HFFc6 (cell line): ENCODE results near the gene KASH5. TPM values are rescaled to one million over a fixed set of nuclear protein-coding genes. Genes with fewer than 3 reads are reported as not detected.

Source experiments
- DNase-seq: peaks from one replicate; pipeline ENCODE4 v3.0.0-alpha.2; 2018
- H3K27ac Mint-ChIP-seq: 2 replicates; pipeline ENCODE4 v1.8.0; 2020; ENCODE audit warnings: mild to moderate bottlenecking, mixed read lengths
- H3K27me3 Mint-ChIP-seq: 2 replicates; pipeline ENCODE4 v1.8.0; 2021; ENCODE audit warnings: mild to moderate bottlenecking, moderate library complexity, mixed read lengths; ENCODE audit not compliant: insufficient read depth
- H3K36me3 Mint-ChIP-seq: 2 replicates; pipeline ENCODE4 v1.8.0; 2021; ENCODE audit warnings: low read depth, mixed read lengths
- H3K4me1 Mint-ChIP-seq: 2 replicates; pipeline ENCODE4 v1.8.0; 2020; ENCODE audit warnings: low read depth, mixed read lengths
- H3K4me3 Mint-ChIP-seq: 2 replicates; pipeline ENCODE4 v1.8.0; 2020; ENCODE audit warnings: mild to moderate bottlenecking, moderate library complexity, mixed read lengths
- H3K9me3 Mint-ChIP-seq: 2 replicates; pipeline ENCODE4 v1.8.0; 2020; ENCODE audit warnings: mild to moderate bottlenecking, mixed read lengths
- total RNA-seq, 6 experiments: library from RNA; stranded (reverse); fragmentation: NEBNext Ultra II Directional; extraction: Animal tissue kit (Norgen Biotek cat#: 25700); gene quantifications; 2 replicates in 1 of 6; 3 replicates in 5 of 6; pipeline ENCODE4 v1.2.3, GENCODE V29; 2021
- TF ChIP-seq, protein P1 (sequence below): fragments of 200-600 bp; sonication (generic); IDR thresholded peaks from 2 replicates; pipeline ENCODE4 v1.5.0; 2021; ENCODE audit warnings: antibody characterized with exemption, mild to moderate bottlenecking

KASH5 gene
- total RNA-seq, 6 experiments from 2014 or later, result not detected

DNA sequence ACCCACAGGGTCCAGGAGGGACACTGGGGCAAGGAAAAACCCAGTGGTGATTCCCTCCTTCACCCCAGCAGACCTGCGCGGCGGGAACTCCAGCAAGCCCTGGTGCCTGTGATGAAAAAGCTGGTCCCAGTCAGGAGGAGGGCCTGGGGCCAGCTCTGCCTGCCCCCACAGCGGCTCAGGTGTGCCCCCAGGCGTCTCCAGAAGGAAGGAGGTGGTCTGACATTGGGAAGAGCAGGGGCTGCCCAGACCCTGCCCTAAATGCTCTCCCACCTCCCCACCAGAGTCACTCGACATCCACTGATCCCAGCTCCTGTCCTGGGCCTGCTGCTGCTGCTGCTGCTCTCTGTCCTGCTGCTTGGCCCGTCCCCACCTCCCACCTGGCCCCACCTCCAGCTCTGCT lies 29.0 kb downstream of the KASH5 start:
- Mint-ChIP-seq H3K36me3 (no peaks in the 10 kb centered on the region), H3K27ac (no peak overlapping the region), H3K4me3 (no peak overlapping the region), H3K4me1 (no peaks in the 10 kb centered on the region), H3K27me3 (peaks cover 62% of the 10 kb centered on the region), H3K9me3 (no peaks in the 10 kb centered on the region)
- TF ChIP-seq, protein P1, sequence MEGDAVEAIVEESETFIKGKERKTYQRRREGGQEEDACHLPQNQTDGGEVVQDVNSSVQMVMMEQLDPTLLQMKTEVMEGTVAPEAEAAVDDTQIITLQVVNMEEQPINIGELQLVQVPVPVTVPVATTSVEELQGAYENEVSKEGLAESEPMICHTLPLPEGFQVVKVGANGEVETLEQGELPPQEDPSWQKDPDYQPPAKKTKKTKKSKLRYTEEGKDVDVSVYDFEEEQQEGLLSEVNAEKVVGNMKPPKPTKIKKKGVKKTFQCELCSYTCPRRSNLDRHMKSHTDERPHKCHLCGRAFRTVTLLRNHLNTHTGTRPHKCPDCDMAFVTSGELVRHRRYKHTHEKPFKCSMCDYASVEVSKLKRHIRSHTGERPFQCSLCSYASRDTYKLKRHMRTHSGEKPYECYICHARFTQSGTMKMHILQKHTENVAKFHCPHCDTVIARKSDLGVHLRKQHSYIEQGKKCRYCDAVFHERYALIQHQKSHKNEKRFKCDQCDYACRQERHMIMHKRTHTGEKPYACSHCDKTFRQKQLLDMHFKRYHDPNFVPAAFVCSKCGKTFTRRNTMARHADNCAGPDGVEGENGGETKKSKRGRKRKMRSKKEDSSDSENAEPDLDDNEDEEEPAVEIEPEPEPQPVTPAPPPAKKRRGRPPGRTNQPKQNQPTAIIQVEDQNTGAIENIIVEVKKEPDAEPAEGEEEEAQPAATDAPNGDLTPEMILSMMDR, result no peak
- no peak for DNase-seq

DNA sequence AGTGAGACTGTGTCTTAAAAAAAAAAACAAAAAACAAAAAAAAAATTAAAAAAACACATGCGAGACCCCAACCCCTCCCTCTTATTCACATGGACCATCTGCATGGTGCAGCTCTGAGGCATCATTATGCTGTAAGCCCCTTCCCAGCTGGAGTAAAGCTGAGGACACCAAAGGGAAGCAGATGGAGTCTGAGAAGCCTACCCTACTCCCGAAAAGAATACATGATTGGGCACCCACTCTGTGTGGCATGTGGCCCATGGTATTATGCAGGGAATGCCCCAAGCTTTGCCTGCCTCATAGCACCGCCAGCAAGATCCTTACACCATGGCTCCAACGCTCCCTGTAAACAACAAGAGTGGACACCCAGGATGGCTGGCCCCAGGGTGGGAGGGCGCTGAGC lies 30.5 kb downstream of the KASH5 start:
- no peak for DNase-seq
- H3K27ac Mint-ChIP-seq, result no peak overlapping the region
- H3K9me3 Mint-ChIP-seq, result no peaks in the 10 kb centered on the region
- no peak overlapping the region for H3K4me3 Mint-ChIP-seq
- peaks cover 7% of the 10 kb centered on the region for H3K4me1 Mint-ChIP-seq
- peaks cover 68% of the 10 kb centered on the region for H3K27me3 Mint-ChIP-seq
- no peaks in the 10 kb centered on the region; the same call in 1 of the 2 replicates for H3K36me3 Mint-ChIP-seq
- TF ChIP-seq, protein P1, result no peak

DNA sequence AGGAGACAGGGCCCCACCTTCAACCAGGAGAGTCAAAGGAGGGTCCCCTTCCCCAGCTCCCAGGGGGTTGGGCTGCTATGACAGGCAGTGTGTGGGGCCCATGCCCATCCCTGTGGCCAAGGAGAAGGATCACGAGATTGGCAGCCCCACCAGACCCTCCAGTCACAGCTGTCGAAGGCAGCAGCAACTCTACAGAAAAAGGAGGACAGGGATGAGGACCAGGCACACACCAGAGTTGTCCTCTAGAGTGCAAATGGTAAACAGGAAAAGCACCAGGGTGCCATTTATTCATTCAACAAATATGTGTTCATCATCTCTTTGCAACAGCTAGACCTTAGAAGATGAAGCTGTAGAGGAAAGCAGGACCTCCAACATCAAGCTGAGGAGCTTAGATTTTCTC lies 31.1 kb downstream of the KASH5 start:
- no peak overlapping the region for H3K4me3 Mint-ChIP-seq
- DNase-seq, result no peak
- H3K36me3 Mint-ChIP-seq, result no peaks in the 10 kb centered on the region; the same call in 1 of the 2 replicates
- H3K27me3 Mint-ChIP-seq, result peaks cover 74% of the 10 kb centered on the region
- no peaks in the 10 kb centered on the region for H3K9me3 Mint-ChIP-seq
- TF ChIP-seq, protein P1, result no peak
- H3K4me1 Mint-ChIP-seq, result peaks cover 11% of the 10 kb centered on the region
- no peak overlapping the region for H3K27ac Mint-ChIP-seq

DNA sequence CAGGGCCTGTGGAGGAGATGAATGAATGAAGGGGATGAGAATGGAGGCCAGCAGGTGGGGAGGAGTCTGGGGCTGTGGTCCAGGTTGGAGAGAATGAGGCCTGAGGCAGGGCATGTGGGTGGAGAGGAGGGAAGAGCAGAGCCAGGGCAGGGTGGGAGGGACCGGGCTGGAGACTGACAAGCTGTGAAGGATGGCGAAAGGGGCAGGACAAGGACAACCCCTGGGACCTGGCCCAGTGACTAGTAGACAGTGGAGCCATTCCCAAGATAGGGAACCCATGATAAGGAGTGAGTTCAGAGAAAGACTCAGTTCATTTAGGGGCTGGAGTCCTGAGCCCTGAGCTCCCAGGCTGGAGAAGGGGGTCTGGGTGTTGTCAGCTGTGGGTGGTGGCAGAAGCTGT lies 32.2 kb downstream of the KASH5 start:
- Mint-ChIP-seq H3K27ac (no peak overlapping the region), H3K9me3 (no peaks in the 10 kb centered on the region), H3K36me3 (no peaks in the 10 kb centered on the region; the same call in 1 of the 2 replicates), H3K4me1 (peaks cover 11% of the 10 kb centered on the region), H3K27me3 (peaks cover 80% of the 10 kb centered on the region), H3K4me3 (no peak overlapping the region)
- no peak for DNase-seq
- TF ChIP-seq, protein P1, result no peak

DNA sequence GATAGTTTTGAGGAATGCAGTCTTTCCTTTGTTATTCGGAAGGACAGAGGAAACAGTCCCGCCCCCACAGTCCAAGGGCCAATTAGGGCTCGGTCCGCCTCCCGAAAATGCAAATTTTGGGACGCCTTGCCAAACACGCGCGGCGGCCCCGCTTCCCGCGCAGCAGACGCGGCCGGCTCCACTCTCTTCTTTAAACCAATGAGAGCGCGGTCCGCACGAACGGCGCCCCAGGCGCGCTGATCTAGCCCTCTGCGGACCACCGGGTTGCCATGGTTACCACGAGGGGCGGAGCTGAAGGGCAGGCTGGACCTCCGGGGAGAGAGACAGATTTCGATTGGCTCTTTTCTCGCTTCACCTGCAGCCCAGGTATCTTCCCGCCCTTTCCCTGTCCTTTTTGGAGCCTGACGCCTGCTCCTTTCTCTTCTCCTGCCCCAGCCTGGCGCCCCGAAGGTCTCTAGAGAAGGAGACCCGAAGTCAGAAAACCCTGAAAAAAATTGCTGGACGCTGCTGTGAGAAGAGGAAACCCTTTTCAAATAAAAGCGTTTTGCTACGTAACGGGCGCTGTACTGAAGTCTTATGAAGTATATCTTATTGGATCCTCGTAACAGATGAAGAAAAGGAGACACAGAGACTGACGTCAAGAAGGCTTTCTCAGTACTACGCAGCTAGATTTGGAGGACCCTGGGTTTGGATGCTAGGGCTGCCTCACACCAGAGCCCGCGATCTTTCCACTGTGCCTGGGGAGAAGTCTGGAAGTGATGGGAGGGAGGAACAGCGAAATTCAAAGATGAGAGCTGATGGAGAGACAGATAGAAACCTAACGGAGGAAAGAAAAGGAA lies 33.2 kb downstream of the KASH5 start:
- Mint-ChIP-seq H3K27ac (no peak overlapping the region), H3K4me1 (peaks cover 11% of the 10 kb centered on the region), H3K4me3 (no peak overlapping the region), H3K9me3 (no peaks in the 10 kb centered on the region), H3K27me3 (peaks cover 82% of the 10 kb centered on the region), H3K36me3 (no peaks in the 10 kb centered on the region; the same call in 1 of the 2 replicates)
- DNase-seq, result no peak
- TF ChIP-seq, protein P1, result no peak
